GM12878 (cell line): ENCODE measurements around the gene CSNK1G1. TPM values are rescaled to one million over a fixed set of nuclear protein-coding genes. Genes with fewer than 3 reads are reported as not detected.

ENCODE experiments used
- ATAC-seq: fragments of 200-7000 bp; cut with Tn5 transposase; 3 replicates; pipeline ENCODE4 v1.9.1; 2020; ENCODE audit warnings: mild to moderate bottlenecking, moderate library complexity
- BruUV-seq: library from RNA; stranded (reverse); fragments of 400-500 nt; replicated peaks from 2 replicates; lab custom pipeline; 2021; lab: Mats Ljungman, UMichigan
- CTCF ChIA-PET: fragments of 300-600 bp; sonication (Branson Sonifier 250); formaldehyde crosslinking; extraction: SDS; loops from one replicate; lab custom pipeline; 2021; ENCODE audit warnings: inconsistent platforms; lab: Yijun Ruan, JAX
- POLR2A ChIA-PET: fragments of 350-600 bp; formaldehyde crosslinking; extraction: SDS; loops from one replicate; lab custom pipeline; 2021; ENCODE audit warnings: inconsistent platforms; lab: Charles Lee
- RAD21 ChIA-PET: fragments of 300-600 bp; sonication (Branson Sonifier 250); formaldehyde crosslinking; loops from one replicate; lab custom pipeline; 2023; ENCODE audit warnings: antibody characterized with exemption; ENCODE audit not compliant: unreplicated experiment; lab: Charles Lee
- SMC1A ChIA-PET: fragments of 300-600 bp; sonication (Branson Sonifier 250); formaldehyde crosslinking; loops from one replicate; lab custom pipeline; 2023; ENCODE audit not compliant: unreplicated experiment, uncharacterized antibody; lab: Charles Lee
- DNase-seq: peaks from one replicate; pipeline ENCODE4 v3.0.0-alpha.2; 2011; ENCODE audit warnings: low read depth, low spot score
- FAIRE-seq: peaks from 3 replicates; lab custom pipeline; 2011; peaks lifted over from hg19 to GRCh38; lab: Jason Lieb, UNC
- H2AFZ ChIP-seq: 2 replicates; pipeline ENCODE4 v1.6.0; 2011; ENCODE audit warnings: low read depth, low read length, control low read depth; ENCODE audit not compliant: control insufficient read depth
- H3K27ac ChIP-seq: 2 replicates; pipeline ENCODE4 v1.5.1; 2011; ENCODE audit warnings: control low read depth; ENCODE audit not compliant: control insufficient read depth, insufficient read depth
- H3K27me3 ChIP-seq, 2 experiments: replicated peaks in 1 of 2; 2 replicates each; pipeline versions ENCODE4 v1.6.0 to v1.6.1; 2011; ENCODE audit warnings: low read length in 1 of 2; ENCODE audit not compliant: control insufficient read depth in 2 of 2, insufficient read depth in 2 of 2
- H3K36me3 ChIP-seq, 2 experiments: 2 replicates each; pipeline ENCODE4 v1.5.1; 2011; ENCODE audit warnings: low read length in 1 of 2; ENCODE audit not compliant: control insufficient read depth in 2 of 2, insufficient read depth in 2 of 2
- H3K4me1 ChIP-seq: 2 replicates; pipeline ENCODE4 v1.6.1; 2011; ENCODE audit warnings: mild to moderate bottlenecking, low read length, moderate library complexity, mixed read lengths; ENCODE audit not compliant: control insufficient read depth, insufficient read depth
- H3K4me2 ChIP-seq: 2 replicates; pipeline ENCODE4 v1.6.0; 2011; ENCODE audit warnings: control low read depth; ENCODE audit not compliant: control insufficient read depth, insufficient read depth
- H3K4me3 ChIP-seq: fragments of 200-600 bp; sonication (generic); 2 replicates; pipeline ENCODE4 v1.5.1; 2016
- H3K79me2 ChIP-seq: 2 replicates; pipeline ENCODE4 v1.6.0; 2011; ENCODE audit warnings: low read length; ENCODE audit not compliant: control insufficient read depth, insufficient read depth
- H3K9ac ChIP-seq: 2 replicates; pipeline ENCODE4 v1.8.0; 2011; ENCODE audit warnings: low read length, control low read depth, mixed read lengths; ENCODE audit not compliant: control insufficient read depth, insufficient read depth
- H3K9me3 ChIP-seq: replicated peaks from 3 replicates; pipeline ENCODE4 v1.5.1; 2011; ENCODE audit warnings: mild to moderate bottlenecking, low read length; ENCODE audit not compliant: control insufficient read depth, insufficient read depth
- H4K20me1 ChIP-seq: 2 replicates; pipeline ENCODE4 v1.6.0; 2011; ENCODE audit not compliant: control insufficient read depth, insufficient read depth
- BMI1 ChIP-seq: fragments of 450-650 bp; IDR thresholded peaks from 2 replicates; pipeline ENCODE4 v1.6.1; 2016; ENCODE audit warnings: mild to moderate bottlenecking, moderate library complexity, borderline replicate concordance
- DPF2 ChIP-seq: fragments of 450-650 bp; IDR thresholded peaks from 2 replicates; pipeline ENCODE4 v1.6.1; 2017; ENCODE audit warnings: mild to moderate bottlenecking
- MEF2A ChIP-seq: IDR thresholded peaks from 2 replicates; pipeline ENCODE4 v1.6.1; 2011; ENCODE audit warnings: low read depth, mild to moderate bottlenecking, low read length, moderate library complexity; ENCODE audit not compliant: insufficient read depth
- MTA3 ChIP-seq: IDR thresholded peaks from 2 replicates; pipeline ENCODE4 v1.6.1; 2012; ENCODE audit warnings: low read length, inconsistent platforms, borderline replicate concordance
- MYC ChIP-seq: IDR thresholded peaks from 2 replicates; pipeline ENCODE4 v1.6.1; 2011; ENCODE audit warnings: mild to moderate bottlenecking, low read length, moderate library complexity, inconsistent platforms; ENCODE audit not compliant: insufficient read depth, insufficient replicate concordance, insufficient read length, severe bottlenecking
- NFYA ChIP-seq: IDR thresholded peaks from 2 replicates; pipeline ENCODE4 v1.6.1; 2011; ENCODE audit warnings: low read depth, mild to moderate bottlenecking, low read length, improper control_type of control experiment, borderline replicate concordance
- STAT1 ChIP-seq: fragments of 450-650 bp; conservative IDR thresholded peaks from 2 replicates; pipeline ENCODE4 v1.6.1; 2014; ENCODE audit warnings: antibody characterized with exemption, mild to moderate bottlenecking
- SUPT20H ChIP-seq: IDR thresholded peaks from 2 replicates; pipeline ENCODE4 v1.6.1; 2011; ENCODE audit warnings: low read depth, mild to moderate bottlenecking, low read length, moderate library complexity, borderline replicate concordance; ENCODE audit not compliant: control insufficient read depth
- ZNF384 ChIP-seq: IDR thresholded peaks from 2 replicates; pipeline ENCODE4 v1.6.1; 2012; ENCODE audit warnings: low read depth, mild to moderate bottlenecking, low read length, improper control_type of control experiment, borderline replicate concordance
- WGBS: methylation state at CpG from one replicate; pipeline ENCODE4 v1.1.6; 2016; ENCODE audit warnings: low lambda C conversion rate; ENCODE audit not compliant: insufficient replicate concordance, insufficient coverage; ENCODE audit errors: missing lambda C conversion rate; 5-methylcytosine and 5-hydroxymethylcytosine counted together
- in situ Hi-C: fragments of 300-500 bp; cut with MboI; formaldehyde crosslinking; loops from 9 replicates; pipeline ENCODE4 v1.14.3; 2018; ENCODE audit warnings: mixed read lengths
- intact Hi-C: fragments of 100-400 bp; cut with micrococcal nuclease; formaldehyde crosslinking; loops from one replicate; pipeline ENCODE4 v1.14.2; 2022; ENCODE audit not compliant: unreplicated experiment
- polyA plus RNA-seq, 11 experiments: library from polyadenylated mRNA; depleted of rRNA in 4 of 11; unstranded in 6 of 11; stranded (reverse) in 5 of 11; fragments of >200 nt; fragmentation: Nextera tagmentation in 4 of 11; fragmentation: Illumina TruSeq in 1 of 11; extraction: Ambion mirVana in 4 of 11; extraction: Trizol in 1 of 11; gene quantifications; 1 replicate in 1 of 11; 2 replicates in 10 of 11; pipeline versions ENCODE4 v1.2.1 to v1.2.3, GENCODE V29; 2011 to 2016; ENCODE audit warnings: inconsistent platforms in 2 of 11, missing spikeins in 2 of 11, low read depth in 1 of 11
- total RNA-seq, 4 experiments: library from RNA; depleted of rRNA in 3 of 4; stranded (reverse); fragments of >200 nt in 3 of 4; fragmentation: Illumina TruSeq in 1 of 4; extraction: Trizol in 1 of 4; gene quantifications; 2 replicates each; pipeline versions ENCODE4 v1.2.1 to v1.2.3, GENCODE V29; 2013 to 2021
- TF ChIP-seq, protein P1 (sequence below): fragments of 450-650 bp; IDR thresholded peaks from 2 replicates; pipeline ENCODE4 v1.6.1; 2018; ENCODE audit warnings: mild to moderate bottlenecking, low read depth, moderate library complexity; ENCODE audit not compliant: partially characterized antibody
- TF ChIP-seq, protein P2 (sequence below): fragments of 450-650 bp; IDR thresholded peaks from 2 replicates; pipeline ENCODE4 v1.6.1; 2017; ENCODE audit warnings: mild to moderate bottlenecking, moderate library complexity
- TF ChIP-seq, protein P3 (sequence below): fragments of 450-650 bp; IDR thresholded peaks from 2 replicates; pipeline ENCODE4 v1.6.1; 2016; ENCODE audit warnings: mild to moderate bottlenecking
- TF ChIP-seq, protein P4 (sequence below): fragments of 450-650 bp; IDR thresholded peaks from 2 replicates; pipeline ENCODE4 v1.6.1; 2017; ENCODE audit warnings: low read depth, mild to moderate bottlenecking, moderate library complexity

The CSNK1G1 gene
- total and polyA plus RNA-seq, 10 of the 15 experiments (the other 5 are each of a cell fraction or from before 2014, with no cell fraction given), result 6.1 to 23.4 (median 15.3) TPM

DNA sequence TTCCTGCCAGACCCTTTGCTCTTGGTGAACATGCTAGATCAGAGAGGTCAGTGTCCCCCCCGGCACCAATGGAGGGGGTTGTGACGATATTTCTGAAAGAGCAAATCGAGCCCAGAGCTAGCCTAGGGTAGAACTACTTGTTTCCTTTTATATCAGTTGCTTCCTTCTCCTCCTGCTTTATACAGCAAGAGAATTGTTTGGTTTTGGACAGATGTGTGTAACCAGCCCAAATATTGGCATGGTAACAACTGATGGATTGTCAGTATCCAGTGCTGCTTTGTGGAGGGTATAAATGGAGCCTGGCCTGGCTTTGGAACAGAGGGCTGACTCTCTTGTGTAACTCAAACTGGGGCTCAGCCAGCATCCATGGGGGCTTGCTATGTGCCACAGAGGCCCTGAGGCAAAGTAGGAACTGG, 233.0 kb downstream of the CSNK1G1 start:
- no peaks in the 10 kb centered on the region for H3K79me2 ChIP-seq
- H3K27me3 ChIP-seq, result no peaks in the 10 kb centered on the region
- BruUV-seq, result TSS peak; percentile 40
- H3K4me3 ChIP-seq, result no peak overlapping the region
- in situ Hi-C loops (no loop called here), intact Hi-C loops (no loop called here)
- 100% methylated on average over 3 of the region's 3 CpGs for WGBS
- H3K4me1 ChIP-seq, result no peaks in the 10 kb centered on the region
- no peak overlapping the region for H2AFZ ChIP-seq
- SMC1A ChIA-PET, result interaction anchor here (0.6 to 1.7 kb wide), 5 partner anchors 10 to 510 kb away, joined by 3 to 5 read pairs (median 4); partner anchors contain the start of gene CIAO2A
- RAD21 ChIA-PET, result interaction anchor here (1.1 kb wide), 1 partner anchor 31 kb away, joined by 3 read pairs; no protein-coding TSS in a partner anchor
- FAIRE-seq, result no peak
- peaks cover 11 to 38% of the 10 kb centered on the region in 2 experiments for H3K36me3 ChIP-seq
- H3K27ac ChIP-seq, result no peak overlapping the region
- ATAC-seq, result no peak
- H3K9me3 ChIP-seq, result no peaks in the 10 kb centered on the region; the same call in 2 of the 3 replicates
- H3K4me2 ChIP-seq, result no peak overlapping the region
- DNase-seq, result no peak
- no peaks in the 10 kb centered on the region for H4K20me1 ChIP-seq
- POLR2A ChIA-PET, result interaction anchor here (0.6 to 1.7 kb wide), 3 partner anchors 9 to 489 kb away, joined by 3 to 4 read pairs (median 4); no protein-coding TSS in a partner anchor
- CTCF ChIA-PET, result interaction anchor here (1.2 to 1.9 kb wide), 3 partner anchors 9 to 30 kb away, joined by 3 to 6 read pairs (median 5); no protein-coding TSS in a partner anchor
- H3K9ac ChIP-seq, result no peak overlapping the region
- TF ChIP-seq, protein P1, sequence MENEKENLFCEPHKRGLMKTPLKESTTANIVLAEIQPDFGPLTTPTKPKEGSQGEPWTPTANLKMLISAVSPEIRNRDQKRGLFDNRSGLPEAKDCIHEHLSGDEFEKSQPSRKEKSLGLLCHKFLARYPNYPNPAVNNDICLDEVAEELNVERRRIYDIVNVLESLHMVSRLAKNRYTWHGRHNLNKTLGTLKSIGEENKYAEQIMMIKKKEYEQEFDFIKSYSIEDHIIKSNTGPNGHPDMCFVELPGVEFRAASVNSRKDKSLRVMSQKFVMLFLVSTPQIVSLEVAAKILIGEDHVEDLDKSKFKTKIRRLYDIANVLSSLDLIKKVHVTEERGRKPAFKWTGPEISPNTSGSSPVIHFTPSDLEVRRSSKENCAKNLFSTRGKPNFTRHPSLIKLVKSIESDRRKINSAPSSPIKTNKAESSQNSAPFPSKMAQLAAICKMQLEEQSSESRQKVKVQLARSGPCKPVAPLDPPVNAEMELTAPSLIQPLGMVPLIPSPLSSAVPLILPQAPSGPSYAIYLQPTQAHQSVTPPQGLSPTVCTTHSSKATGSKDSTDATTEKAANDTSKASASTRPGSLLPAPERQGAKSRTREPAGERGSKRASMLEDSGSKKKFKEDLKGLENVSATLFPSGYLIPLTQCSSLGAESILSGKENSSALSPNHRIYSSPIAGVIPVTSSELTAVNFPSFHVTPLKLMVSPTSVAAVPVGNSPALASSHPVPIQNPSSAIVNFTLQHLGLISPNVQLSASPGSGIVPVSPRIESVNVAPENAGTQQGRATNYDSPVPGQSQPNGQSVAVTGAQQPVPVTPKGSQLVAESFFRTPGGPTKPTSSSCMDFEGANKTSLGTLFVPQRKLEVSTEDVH, result no peak
- TF ChIP-seq, protein P2, sequence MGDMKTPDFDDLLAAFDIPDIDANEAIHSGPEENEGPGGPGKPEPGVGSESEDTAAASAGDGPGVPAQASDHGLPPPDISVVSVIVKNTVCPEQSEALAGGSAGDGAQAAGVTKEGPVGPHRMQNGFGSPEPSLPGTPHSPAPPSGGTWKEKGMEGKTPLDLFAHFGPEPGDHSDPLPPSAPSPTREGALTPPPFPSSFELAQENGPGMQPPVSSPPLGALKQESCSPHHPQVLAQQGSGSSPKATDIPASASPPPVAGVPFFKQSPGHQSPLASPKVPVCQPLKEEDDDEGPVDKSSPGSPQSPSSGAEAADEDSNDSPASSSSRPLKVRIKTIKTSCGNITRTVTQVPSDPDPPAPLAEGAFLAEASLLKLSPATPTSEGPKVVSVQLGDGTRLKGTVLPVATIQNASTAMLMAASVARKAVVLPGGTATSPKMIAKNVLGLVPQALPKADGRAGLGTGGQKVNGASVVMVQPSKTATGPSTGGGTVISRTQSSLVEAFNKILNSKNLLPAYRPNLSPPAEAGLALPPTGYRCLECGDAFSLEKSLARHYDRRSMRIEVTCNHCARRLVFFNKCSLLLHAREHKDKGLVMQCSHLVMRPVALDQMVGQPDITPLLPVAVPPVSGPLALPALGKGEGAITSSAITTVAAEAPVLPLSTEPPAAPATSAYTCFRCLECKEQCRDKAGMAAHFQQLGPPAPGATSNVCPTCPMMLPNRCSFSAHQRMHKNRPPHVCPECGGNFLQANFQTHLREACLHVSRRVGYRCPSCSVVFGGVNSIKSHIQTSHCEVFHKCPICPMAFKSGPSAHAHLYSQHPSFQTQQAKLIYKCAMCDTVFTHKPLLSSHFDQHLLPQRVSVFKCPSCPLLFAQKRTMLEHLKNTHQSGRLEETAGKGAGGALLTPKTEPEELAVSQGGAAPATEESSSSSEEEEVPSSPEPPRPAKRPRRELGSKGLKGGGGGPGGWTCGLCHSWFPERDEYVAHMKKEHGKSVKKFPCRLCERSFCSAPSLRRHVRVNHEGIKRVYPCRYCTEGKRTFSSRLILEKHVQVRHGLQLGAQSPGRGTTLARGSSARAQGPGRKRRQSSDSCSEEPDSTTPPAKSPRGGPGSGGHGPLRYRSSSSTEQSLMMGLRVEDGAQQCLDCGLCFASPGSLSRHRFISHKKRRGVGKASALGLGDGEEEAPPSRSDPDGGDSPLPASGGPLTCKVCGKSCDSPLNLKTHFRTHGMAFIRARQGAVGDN, result no peak
- TF ChIP-seq, protein P3, sequence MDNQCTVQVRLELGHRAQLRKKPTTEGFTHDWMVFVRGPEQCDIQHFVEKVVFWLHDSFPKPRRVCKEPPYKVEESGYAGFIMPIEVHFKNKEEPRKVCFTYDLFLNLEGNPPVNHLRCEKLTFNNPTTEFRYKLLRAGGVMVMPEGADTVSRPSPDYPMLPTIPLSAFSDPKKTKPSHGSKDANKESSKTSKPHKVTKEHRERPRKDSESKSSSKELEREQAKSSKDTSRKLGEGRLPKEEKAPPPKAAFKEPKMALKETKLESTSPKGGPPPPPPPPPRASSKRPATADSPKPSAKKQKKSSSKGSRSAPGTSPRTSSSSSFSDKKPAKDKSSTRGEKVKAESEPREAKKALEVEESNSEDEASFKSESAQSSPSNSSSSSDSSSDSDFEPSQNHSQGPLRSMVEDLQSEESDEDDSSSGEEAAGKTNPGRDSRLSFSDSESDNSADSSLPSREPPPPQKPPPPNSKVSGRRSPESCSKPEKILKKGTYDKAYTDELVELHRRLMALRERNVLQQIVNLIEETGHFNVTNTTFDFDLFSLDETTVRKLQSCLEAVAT, result no peak
- TF ChIP-seq, protein P4, sequence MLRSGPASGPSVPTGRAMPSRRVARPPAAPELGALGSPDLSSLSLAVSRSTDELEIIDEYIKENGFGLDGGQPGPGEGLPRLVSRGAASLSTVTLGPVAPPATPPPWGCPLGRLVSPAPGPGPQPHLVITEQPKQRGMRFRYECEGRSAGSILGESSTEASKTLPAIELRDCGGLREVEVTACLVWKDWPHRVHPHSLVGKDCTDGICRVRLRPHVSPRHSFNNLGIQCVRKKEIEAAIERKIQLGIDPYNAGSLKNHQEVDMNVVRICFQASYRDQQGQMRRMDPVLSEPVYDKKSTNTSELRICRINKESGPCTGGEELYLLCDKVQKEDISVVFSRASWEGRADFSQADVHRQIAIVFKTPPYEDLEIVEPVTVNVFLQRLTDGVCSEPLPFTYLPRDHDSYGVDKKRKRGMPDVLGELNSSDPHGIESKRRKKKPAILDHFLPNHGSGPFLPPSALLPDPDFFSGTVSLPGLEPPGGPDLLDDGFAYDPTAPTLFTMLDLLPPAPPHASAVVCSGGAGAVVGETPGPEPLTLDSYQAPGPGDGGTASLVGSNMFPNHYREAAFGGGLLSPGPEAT, result no peak
- TF ChIP-seq MTA3, result no peak
- TF ChIP-seq BMI1, result no peak
- TF ChIP-seq STAT1, result no peak
- TF ChIP-seq MYC, result no peak
- no peak for TF ChIP-seq NFYA
- TF ChIP-seq DPF2, result no peak
- TF ChIP-seq ZNF384, result no peak
- TF ChIP-seq SUPT20H, result no peak
- no peak for TF ChIP-seq MEF2A
